Neural crest cell (in vitro differentiated cells): ENCODE measurements around the gene COL11A2. TPM values are rescaled to one million over a fixed set of nuclear protein-coding genes. Genes with fewer than 3 reads are reported as not detected.
"Not testable (repeated sequence)": the region's sequence is repeated elsewhere in the genome, so short reads cannot be mapped to it uniquely, and the experiment has no call there.

Experiments used
- DNase-seq: peaks from one replicate; pipeline ENCODE4 v3.0.0; 2021; ENCODE audit warnings: low read depth, mixed read lengths, low spot score
- H3K27ac Mint-ChIP-seq: one replicate; pipeline ENCODE4 v1.8.0; 2021; ENCODE audit warnings: mild to moderate bottlenecking, mixed read lengths; ENCODE audit not compliant: unreplicated experiment
- H3K27me3 Mint-ChIP-seq: 2 replicates; pipeline ENCODE4 v1.8.0; 2021; ENCODE audit warnings: low read depth, mild to moderate bottlenecking, mixed read lengths
- H3K36me3 Mint-ChIP-seq: 2 replicates; pipeline ENCODE4 v1.8.0; 2021; ENCODE audit warnings: low read depth, mild to moderate bottlenecking, mixed read lengths
- H3K4me1 Mint-ChIP-seq: 2 replicates; pipeline ENCODE4 v1.8.0; 2021; ENCODE audit warnings: mixed read lengths
- H3K4me3 Mint-ChIP-seq: one replicate; pipeline ENCODE4 v1.8.0; 2021; ENCODE audit warnings: mild to moderate bottlenecking, mixed read lengths
- H3K9me3 Mint-ChIP-seq: 2 replicates; pipeline ENCODE4 v1.8.0; 2021; ENCODE audit warnings: mixed read lengths
- CTCF ChIP-seq: fragments of 200-600 bp; sonication (generic); conservative IDR thresholded peaks from 2 replicates; pipeline ENCODE4 v1.5.0; 2021; ENCODE audit warnings: antibody characterized with exemption, mild to moderate bottlenecking
- total RNA-seq: library from RNA; stranded (reverse); gene quantifications from 2 replicates; pipeline ENCODE4 v1.2.1, GENCODE V29; 2021

COL11A2 gene
- total RNA-seq, 1 donor from 2014 or later: 4.2 TPM

GRCh38 chr6:33235221-33235634 is 43.0 kb upstream of the COL11A2 start:
- Mint-ChIP-seq H3K9me3 (no peaks in the 10 kb centered on the region), H3K27ac (no peak overlapping the region), H3K36me3 (no peaks in the 10 kb centered on the region), H3K4me3 (no peak overlapping the region), H3K4me1 (peaks cover 8% of the 10 kb centered on the region), H3K27me3 (peaks cover 59% of the 10 kb centered on the region)
- DNase-seq: no peak
- TF ChIP-seq CTCF: no peak

- H3K27me3 Mint-ChIP-seq: peaks cover 64% of the 10 kb centered on the region
- H3K27ac Mint-ChIP-seq, H3K9me3 Mint-ChIP-seq, DNase-seq, H3K36me3 Mint-ChIP-seq, H3K4me3 Mint-ChIP-seq, H3K4me1 Mint-ChIP-seq: not testable (repeated sequence)
Measured at GRCh38 chr6:33226503-33227120, 34.3 kb upstream of the COL11A2 start.

GRCh38 chr6:33217681-33218080 is 25.4 kb upstream of the COL11A2 start:
- Mint-ChIP-seq H3K36me3 (no peaks in the 10 kb centered on the region), H3K9me3 (no peaks in the 10 kb centered on the region), H3K27ac (no peak overlapping the region), H3K4me1 (peaks cover 9% of the 10 kb centered on the region), H3K27me3 (peaks cover 50% of the 10 kb centered on the region), H3K4me3 (peak overlapping the region; percentile 40)
- no peak for TF ChIP-seq CTCF
- DNase-seq: no peak

GRCh38 chr6:33217246-33217645 is 25.0 kb upstream of the COL11A2 start:
- peaks cover under 1% of the 10 kb centered on the region for H3K36me3 Mint-ChIP-seq
- H3K9me3 Mint-ChIP-seq: no peaks in the 10 kb centered on the region
- TF ChIP-seq CTCF: no peak
- DNase-seq: no peak
- peaks cover 49% of the 10 kb centered on the region for H3K27me3 Mint-ChIP-seq
- H3K4me3 Mint-ChIP-seq: no peak overlapping the region
- H3K4me1 Mint-ChIP-seq: peaks cover 14% of the 10 kb centered on the region
- no peak overlapping the region for H3K27ac Mint-ChIP-seq

- Mint-ChIP-seq H3K27ac (no peak overlapping the region), H3K4me3 (peak overlapping the region; percentile 92), H3K27me3 (peaks cover 44% of the 10 kb centered on the region), H3K36me3 (peaks cover 3% of the 10 kb centered on the region), H3K9me3 (no peaks in the 10 kb centered on the region), H3K4me1 (peaks cover 18% of the 10 kb centered on the region)
- TF ChIP-seq CTCF: no peak
- no peak for DNase-seq
Measured at GRCh38 chr6:33216117-33216649, 23.9 kb upstream of the COL11A2 start.

- H3K36me3 Mint-ChIP-seq: peaks cover 5% of the 10 kb centered on the region
- peaks cover 42% of the 10 kb centered on the region for H3K27me3 Mint-ChIP-seq
- no peak for TF ChIP-seq CTCF
- no peaks in the 10 kb centered on the region for H3K9me3 Mint-ChIP-seq
- peak overlapping the region; percentile 92 for H3K4me3 Mint-ChIP-seq
- H3K27ac Mint-ChIP-seq: no peak overlapping the region
- DNase-seq: no peak
- peaks cover 22% of the 10 kb centered on the region for H3K4me1 Mint-ChIP-seq
Measured at GRCh38 chr6:33215271-33216116, 23.2 kb upstream of the COL11A2 start.
